GM21390 (cell line): Measurements from ENCODE around the gene TBX1.
"Not testable (repeated sequence)": the region's sequence is repeated elsewhere in the genome, so short reads cannot be mapped to it uniquely, and the experiment has no call there.

ENCODE experiments used
- ATAC-seq: cut with Tn5 transposase; IDR thresholded peaks from one replicate; pipeline ENCODE4 v1.9.1; 2021; ENCODE audit not compliant: unreplicated experiment

TBX1 gene

DNA sequence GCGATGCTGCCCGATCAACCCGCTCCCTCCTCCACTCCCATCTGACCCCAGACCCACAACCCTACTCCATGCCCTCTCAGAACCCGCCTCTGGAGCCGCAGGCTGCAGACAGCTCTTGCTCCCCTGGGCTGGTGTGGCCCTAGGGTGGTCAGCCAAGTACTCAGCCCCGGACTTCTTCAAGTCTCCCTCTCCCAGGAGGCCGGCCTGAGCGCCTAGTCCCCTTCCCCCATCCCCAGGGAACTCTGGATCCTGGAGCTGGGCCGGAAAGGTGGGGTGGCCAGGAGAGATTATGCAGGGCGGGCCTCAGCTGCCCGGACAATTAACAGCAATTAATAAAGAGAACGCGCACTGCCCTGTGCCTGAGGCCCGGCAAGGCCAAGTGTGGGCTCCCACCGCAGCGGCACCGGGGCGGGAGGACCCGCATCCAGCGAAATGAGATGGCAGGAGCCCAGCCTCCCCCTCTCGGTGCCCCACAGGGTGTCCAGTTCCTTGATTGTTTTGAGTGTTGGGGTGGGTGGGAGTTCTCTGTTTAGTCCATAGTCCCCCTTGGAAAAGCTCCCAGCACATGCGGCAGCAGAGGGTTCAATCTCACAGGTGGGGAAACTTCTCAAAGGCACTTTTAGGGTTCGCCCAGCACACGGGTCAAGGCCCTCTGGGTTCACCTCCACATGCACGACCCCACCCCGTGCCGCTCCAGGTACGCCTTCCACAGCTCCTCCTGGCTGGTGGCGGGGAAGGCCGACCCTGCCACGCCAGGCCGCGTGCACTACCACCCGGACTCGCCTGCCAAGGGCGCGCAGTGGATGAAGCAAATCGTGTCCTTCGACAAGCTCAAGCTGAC lies 3.1 kb downstream of the TBX1 start:
- no peak for ATAC-seq

DNA sequence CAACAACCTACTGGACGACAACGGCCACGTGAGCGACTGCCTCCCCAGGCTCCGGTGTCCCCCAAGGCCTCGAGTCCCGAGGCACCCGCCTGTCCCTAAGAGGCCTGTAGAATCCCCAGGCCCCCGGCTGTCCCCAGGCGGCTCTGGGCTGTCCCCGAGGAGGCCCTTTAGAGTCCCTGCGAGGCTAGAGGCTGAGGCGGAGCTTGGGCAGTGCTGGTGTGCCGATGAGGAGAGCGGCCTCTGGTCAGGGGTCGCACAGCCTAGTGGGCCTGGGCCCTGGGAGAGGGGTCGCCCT lies 3.7 kb downstream of the TBX1 start:
- no peak for ATAC-seq

DNA sequence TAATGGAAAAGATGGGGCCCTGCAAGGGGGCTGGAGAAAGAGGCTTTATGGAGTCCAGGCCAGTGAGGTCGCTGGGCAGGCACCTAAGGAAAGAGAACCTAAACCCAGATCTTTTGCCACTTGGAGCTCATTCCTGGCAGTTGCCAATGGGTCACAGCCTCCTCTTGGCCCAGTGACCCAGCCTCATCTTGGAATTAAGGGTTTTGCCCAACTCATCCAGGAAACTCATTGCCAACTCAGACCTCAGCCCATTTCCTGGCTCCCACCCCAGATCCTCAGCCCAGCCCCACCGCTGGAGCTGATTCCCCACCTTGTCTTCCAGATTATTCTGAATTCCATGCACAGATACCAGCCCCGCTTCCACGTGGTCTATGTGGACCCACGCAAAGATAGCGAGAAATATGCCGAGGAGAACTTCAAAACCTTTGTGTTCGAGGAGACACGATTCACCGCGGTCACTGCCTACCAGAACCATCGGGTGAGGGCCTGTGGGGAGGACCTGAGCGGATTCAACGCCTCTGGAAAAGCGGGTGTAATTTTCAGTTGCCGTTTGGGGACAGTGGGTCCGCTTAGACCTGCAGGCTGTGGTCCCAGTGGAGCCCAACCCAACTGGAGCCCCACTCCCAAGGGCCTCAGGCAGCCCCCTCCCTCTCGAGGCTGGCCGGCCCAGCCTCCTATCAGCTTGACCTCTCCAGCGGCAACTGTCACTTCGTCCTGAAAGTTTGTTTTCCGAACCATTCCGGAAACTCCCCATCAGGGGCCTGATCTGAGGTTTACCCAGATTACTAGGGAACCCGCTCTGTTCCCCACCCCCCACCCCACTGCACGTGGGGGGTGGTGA lies 4.3 kb downstream of the TBX1 start:
- no peak for ATAC-seq

DNA sequence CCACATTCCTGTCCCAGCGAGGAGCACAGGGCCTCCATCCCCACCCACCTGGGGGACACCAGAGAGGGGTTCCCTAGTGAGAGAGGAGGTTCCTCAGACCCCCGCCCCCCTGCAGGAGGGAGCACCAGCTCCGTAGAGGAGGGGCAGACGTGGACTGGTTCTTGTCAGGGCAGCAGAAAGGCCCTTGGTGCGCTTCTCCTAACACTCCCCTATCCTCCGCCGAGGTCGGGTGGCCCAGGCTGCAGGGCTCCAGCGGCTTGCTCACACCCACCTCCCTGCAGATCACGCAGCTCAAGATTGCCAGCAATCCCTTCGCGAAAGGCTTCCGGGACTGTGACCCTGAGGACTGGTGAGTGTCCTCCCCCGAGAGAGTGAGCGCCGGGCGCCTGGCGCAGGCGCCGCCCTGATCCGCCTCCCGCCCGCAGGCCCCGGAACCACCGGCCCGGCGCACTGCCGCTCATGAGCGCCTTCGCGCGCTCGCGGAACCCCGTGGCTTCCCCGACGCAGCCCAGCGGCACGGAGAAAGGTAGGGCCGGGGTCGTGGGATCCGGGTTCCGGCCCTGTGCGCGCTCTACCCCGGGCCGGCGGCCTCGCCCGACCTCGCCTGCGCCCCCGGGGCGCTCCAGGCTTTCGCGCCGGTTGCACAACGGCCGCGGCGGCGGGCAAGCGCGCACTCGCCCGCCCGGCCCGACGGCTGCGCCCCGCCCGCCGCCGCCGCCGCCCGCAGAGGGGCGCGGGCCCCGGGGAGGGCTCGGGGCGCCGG lies 5.1 kb downstream of the TBX1 start:
- ATAC-seq, result no peak

DNA sequence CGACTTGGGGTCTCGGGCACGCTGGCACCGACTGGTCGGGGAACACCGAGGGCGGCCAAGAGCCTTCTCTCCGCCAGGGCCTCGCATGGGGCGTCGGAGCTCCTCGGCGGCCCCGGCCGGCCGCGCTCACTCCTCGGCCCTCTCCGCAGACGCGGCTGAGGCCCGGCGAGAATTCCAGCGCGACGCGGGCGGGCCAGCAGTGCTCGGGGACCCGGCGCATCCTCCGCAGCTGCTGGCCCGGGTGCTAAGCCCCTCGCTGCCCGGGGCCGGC lies 5.6 kb downstream of the TBX1 start:
- no peak for ATAC-seq

DNA sequence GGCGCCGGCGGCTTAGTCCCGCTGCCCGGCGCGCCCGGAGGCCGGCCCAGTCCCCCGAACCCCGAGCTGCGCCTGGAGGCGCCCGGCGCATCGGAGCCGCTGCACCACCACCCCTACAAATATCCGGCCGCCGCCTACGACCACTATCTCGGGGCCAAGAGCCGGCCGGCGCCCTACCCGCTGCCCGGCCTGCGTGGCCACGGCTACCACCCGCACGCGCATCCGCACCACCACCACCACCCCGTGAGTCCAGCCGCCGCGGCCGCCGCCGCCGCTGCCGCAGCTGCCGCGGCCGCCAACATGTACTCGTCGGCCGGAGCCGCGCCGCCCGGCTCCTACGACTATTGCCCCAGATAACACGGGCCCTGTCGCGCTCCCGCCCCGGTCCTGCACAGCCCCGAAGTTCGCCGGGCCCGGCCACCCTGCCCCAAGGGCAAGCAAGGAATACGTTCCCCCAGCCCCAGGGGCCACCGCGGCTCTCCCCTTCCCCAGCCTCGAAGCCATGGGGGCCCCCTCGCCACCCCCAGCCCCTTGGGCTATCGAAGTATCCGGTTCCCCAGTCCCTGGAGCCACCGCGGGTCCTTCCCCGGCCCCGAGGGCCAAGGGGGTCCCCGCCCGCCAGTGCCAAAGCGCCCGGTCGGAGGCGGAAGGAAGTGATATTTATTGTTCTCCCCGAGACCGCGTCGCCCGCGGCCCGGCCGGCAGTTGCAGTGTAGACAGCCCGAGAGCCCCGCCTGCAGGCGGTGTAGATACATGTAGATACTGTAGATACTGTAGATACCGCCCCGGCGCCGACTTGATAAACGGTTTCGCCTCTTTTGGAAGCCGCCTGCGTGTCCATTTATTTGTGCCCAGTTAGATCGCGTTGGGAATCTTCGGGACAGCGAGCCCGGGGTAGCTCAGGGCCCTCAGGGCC lies 6.2 kb downstream of the TBX1 start:
- ATAC-seq, result no peak

DNA sequence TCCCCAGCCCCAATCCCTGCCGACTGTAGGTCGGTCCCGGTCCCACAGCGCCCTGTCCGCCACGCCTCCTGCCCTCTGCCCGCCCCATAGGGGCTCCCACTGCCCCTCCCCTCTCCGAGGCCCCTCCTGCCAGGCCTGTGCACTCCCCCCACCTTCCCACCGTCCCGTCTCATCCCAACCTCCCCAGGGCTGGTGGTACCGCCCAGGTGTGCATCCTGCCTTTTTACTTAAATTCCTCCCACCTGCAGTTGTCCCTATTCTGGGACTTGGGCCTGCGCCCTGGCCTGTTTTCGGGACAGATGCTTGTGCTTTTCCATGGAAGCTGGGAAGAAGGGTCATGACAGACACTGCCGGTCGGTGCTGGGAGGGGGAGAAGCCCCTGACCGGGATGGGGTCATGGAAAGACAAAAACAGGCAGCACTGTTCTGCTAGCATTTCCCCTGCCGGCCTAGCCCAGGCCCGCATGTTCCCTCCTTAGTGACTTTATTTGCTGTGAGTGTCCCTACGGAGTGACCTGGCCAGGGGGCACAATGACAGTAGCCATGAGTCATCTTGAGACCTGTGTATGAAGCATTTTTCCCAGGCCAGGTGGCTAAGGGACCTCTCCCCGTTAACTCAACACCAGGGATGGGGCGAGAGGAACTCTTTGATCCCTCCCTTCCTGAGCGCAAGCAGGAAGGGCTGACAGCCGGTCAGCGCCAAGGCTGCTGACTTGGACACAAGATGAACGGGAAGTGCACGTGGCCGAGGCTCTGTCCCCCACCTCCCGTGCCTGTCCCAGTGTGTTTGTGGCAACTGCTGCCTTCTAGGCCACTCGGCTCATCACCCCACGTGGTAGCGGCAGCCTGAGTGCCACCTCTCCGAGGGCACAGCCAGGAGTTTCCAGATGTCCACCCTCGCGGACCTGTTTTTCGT lies 7.1 kb downstream of the TBX1 start:
- no peak for ATAC-seq

DNA sequence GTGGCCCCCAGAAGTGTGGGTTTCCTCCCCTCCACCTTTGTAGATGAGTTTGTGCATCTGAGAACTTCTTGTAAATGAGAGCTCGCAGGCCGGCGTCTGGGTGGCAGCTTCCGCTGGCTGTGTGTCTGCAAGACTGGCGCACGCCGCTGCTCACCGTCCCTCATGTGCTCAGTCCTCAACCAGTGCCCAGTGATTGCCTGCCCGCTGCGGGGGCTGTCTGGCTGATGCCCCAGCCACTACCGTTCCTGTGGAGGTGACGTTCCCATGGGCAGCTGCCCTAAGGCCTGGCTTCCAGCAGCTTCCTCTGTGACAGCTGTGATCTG lies 8.8 kb downstream of the TBX1 start:
- ATAC-seq, result no peak

DNA sequence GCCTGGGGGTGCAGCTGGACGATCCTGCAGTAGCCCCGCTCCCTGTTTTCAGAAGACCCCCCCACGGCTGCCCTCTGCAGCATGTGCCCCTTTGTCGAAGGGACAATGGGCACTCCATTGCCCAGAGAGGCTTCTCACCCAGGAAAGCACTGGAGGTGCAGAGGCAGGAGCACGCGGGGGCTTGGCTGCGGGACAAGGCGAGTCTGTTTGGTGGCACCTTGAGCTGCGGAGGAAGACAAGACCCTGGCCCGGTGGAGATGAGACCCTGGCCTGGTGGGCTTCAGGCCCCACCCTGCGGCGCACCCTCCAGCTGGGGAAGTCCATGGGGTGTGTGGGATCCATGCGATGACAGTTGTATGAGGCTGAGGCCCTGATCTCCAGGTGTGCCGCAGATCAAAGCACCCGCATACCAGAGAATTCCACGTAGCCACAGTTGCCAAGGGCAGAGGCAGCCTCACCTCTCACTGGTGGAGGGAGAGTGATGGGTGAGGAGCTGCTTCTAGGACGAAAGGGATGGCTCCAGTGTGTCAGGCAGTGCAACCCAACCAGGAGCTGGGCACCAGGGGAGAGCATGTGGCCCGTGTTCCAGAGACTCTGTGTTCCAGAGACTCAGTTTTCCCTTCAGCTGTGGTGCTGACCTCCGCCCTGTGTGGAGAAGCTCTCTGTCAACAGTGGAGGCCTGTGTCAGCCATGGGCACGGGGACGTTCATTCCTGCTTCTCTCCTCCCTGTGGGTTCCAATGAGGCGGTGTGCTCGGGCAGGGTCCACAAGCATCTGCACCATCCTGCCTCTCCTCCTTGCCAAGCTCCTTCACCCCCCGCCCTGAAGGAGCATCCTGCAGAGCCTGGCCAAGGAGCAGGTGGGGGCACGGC lies 10.0 kb downstream of the TBX1 start:
- no peak for ATAC-seq

DNA sequence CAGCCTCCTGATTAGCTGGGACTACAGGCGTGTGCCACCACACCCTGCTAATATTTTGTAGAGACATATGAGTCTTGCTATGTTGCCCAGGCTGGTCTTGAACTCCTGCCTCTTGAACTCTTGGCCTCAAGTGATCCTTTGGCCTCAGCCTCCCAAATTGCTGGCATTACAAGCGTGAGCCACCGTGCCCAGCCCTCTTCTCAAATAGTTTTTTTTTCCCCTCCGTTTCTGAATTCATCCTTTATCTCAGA lies 11.8 kb downstream of the TBX1 start:
- no peak for ATAC-seq

DNA sequence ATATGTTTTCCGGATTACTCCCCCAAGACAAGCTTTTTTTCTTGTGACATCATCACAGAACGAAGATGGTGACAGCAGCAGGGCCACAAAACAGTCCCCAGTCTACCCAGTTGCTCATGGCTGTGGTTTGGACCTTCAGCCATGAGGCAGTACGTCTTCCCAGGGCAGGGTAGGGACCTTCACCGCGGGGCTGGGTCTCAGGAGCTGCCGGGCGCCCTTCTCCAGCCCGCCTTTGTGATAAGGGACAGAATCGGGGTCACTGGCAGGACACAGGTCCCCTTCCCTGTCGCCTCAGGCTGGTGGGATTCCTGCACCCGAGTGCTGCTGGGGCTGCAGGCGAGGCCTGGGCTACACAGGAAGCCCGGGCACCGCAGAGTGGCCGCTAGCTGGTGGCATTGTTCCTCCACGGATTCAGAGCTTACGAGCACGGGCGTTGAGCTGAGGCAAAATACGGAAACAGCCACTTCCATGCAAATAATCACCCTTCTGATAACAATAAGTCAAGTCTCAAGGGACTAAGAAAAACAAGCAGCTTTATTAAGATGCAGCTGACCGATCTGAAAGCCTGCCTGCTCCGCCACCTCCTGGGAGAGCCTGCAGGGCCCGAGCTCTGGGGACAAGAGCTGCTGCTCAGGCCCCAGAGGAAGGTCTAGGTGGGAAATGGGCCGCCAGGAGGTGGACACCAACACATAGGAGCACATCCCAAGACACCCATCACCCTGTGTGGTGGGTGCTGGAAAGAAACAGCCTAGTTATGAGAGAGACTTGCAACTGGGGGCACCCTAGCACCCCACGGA lies 12.3 kb downstream of the TBX1 start:
- peak; percentile 58 for ATAC-seq

DNA sequence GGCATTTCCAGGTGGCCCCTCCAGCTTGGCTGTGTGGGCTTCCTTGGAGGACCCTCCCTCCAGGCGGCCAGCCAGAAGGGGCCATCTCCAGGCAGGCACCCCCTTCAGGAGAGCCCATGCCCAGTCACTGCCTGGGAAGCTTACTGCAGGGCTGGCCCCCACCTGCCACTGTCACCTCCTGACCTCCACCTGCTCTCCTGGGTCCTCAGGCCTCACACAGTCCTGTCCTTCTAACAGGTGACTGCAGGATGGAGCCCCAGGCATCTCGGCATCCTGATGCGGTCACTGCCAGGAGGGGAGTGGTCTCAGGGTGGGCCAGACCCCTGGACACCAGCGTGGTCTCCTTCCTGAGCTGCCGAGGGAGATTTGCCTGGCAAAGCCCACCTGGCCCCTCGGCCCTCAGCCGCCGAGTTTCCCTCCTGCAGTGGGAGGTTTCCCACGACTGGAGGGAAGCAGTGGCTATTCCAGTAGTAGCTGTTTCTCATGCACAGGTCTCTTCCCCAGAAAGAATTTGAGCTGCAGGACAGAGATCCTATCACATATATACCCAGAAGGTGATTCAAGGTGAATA lies 13.0 kb downstream of the TBX1 start:
- ATAC-seq, result no peak

DNA sequence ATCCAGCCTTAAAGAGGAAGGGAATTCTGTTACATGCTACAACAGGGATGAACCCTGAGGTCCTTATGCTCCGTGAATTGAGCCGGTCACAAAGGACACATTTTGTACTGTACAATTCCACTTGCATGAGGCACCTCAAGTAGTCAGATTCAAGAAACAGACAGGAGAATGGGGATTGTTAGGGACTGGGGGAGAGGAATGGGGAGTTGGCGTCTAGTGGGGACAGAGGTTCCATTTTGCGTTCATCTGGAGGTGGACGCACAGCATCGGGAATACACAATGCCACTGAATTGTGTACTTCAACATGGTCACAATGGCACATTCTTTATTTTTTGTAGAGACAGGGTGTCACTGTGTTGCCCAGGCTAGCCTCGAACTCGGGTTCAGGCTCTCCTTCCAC lies 14.1 kb downstream of the TBX1 start:
- ATAC-seq, result no peak

DNA sequence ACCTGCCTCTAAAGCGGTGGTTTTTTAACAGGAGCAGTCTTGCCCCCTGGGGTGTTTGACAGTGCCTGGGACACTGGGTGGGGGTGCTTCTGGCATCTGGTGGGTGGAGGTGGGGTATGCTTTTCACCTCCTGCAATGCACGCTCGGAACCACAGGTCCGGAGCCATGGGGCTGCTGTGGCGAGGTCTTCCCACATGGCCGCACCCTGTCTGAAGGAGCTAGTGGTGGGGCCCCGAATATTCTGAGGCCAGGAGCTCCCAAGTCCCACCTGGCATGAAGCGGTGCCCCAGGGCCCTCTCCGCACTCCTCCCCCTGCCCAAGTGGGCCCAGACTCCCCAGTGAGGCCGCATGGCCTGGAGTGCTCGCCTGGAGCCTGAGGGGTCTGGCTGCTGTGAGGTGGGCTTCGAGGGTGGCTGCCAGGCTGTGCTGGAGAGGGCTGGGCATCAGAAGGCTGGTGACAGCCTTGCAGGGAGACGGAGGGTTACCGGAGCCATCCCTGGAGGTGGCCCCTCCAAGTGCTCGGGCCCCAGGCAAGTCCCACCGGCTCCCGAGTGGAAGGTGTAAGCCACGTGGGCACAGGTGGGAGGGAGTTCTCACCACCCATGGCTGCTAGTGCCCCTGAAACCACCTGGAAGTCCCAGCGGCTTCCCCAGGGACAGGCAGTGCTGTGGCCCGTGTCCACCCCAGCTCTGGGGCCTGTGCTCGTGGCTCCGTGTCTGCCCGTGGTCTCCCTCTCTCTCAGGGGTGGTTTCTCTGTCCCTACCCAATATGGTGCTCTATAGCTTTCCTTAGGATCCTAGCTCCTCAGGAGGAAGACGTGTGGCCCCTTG lies 15.1 kb downstream of the TBX1 start:
- ATAC-seq, result no peak

DNA sequence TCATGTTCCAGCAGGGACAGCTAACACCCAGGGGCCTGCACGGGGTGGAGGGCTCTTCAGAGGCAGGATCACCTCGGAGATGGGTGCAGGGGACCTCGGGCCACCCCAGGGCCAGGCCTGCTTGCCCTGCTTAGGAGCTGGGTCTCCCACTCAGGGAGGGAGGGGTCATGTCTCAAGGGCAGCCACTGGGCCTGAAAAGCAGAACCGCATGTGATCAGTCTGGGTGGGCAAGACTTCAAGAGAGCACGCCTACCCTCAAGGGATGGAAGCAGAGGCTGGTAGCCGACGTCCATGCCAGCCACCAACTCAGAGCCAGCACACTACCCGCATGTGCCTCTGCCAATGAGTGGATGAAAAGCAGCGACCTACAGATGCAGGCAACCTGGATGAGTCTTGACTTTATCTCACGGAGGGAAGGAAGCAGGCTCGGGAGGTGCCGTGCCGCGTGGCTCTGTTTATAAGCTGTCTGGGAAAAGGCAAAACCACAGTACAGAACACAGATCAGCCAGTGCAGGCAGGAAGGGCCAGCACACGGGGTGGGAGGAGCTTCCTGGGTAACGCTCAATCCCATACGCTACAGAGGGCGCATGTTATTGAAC lies 16.0 kb downstream of the TBX1 start:
- no peak for ATAC-seq

DNA sequence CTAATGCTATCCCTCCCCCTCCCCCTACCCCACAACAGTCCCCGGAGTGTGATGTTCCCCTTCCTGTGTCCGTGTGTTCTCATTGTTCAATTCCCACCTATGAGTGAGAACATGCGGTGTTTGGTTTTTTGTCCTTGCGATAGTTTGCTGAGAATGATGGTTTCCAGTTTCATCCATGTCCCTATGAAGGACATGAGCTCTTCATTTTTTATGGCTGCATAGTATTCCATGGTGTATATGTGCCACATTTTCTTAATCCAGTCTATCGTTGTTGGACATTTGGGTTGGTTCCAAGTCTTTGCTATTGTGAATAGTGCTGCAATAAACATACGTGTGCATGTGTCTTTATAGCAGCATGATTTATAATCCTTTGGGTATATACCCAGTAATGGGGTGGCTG lies 16.6 kb downstream of the TBX1 start:
- ATAC-seq, result not testable (repeated sequence)

DNA sequence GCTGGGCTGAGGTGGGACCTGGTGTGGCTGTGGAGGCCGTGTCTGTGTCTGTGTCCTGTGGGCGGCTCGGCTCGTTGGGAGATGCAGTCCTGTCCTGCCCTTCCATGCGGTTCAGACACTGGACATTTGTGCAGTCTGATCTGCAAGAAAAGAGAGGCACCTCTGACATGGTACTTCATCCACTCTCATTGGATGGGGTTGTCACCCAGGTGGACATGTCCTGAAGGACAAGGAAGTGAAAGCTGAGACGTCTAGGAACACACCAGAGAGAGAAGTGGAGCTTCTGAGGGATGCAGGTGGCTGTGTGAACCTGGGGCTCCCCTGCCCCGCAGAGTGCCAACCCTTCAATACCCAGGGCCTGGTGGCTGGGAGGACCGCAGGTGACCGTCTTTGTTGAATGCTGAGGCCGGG lies 18.4 kb downstream of the TBX1 start:
- ATAC-seq, result no peak
